ENCODE data around the gene NBAS.

GRCh38 chr2:15481000-15481399, 80.1 kb downstream of the NBAS start:
- TF ChIP-seq CTCF (tag by site-specific recombination; IDR thresholded peaks at IDR 0.05) = no peak
- TF ChIP-seq ZNF23 (tag by site-specific recombination; IDR thresholded peaks at IDR 0.05; ENCODE audit: borderline replicate concordance) = no peak
- TF ChIP-seq GLI4 (tag by site-specific recombination; IDR thresholded peaks at IDR 0.05) = no peak
- no peak for TF ChIP-seq ZNF510 (tag by site-specific recombination; IDR thresholded peaks at IDR 0.05; ENCODE audit: insufficient replicate concordance)
- TF ChIP-seq ZNF311 (tag by site-specific recombination; IDR thresholded peaks at IDR 0.05; ENCODE audit: borderline replicate concordance) = no peak
- no peak for TF ChIP-seq ZNF747 (tag by site-specific recombination; IDR thresholded peaks at IDR 0.05)
- no peak for TF ChIP-seq ZSCAN4 (tag by site-specific recombination; IDR thresholded peaks at IDR 0.05)
- TF ChIP-seq ZNF544 (tag by site-specific recombination; IDR thresholded peaks at IDR 0.05) = no peak
- no peak for TF ChIP-seq ZNF707 (tag by site-specific recombination; IDR thresholded peaks at IDR 0.05)
- TF ChIP-seq PATZ1 (tag by site-specific recombination; IDR thresholded peaks at IDR 0.05) = no peak
- no peak for TF ChIP-seq ZNF302 (tag by site-specific recombination; IDR thresholded peaks at IDR 0.05; ENCODE audit: low read depth)
